Gastrocnemius medialis (tissue), 4 donors: ENCODE data around the gene ZC3H7B.

Source experiments
- POLR2A ChIP-seq, 2 donors: fragments of 450-650 bp; IDR thresholded peaks; one replicate each; pipeline ENCODE4 v1.6.1; 2017; ENCODE audit warnings: antibody characterized with exemption in 2 of 2, mild to moderate bottlenecking in 2 of 2, moderate library complexity in 2 of 2
- TF ChIP-seq, protein P1 (sequence below), 5 experiments: fragments of 450-650 bp in 3 of 5; fragments of 200-600 bp in 2 of 5; sonication (generic) in 2 of 5; IDR thresholded peaks in 4 of 5; conservative IDR thresholded peaks in 1 of 5; 1 replicate in 4 of 5; 2 replicates in 1 of 5; pipeline ENCODE4 v1.5.1; 2016 to 2019; ENCODE audit warnings: antibody characterized with exemption in 5 of 5, mild to moderate bottlenecking in 3 of 5, moderate library complexity in 3 of 5

DNA sequence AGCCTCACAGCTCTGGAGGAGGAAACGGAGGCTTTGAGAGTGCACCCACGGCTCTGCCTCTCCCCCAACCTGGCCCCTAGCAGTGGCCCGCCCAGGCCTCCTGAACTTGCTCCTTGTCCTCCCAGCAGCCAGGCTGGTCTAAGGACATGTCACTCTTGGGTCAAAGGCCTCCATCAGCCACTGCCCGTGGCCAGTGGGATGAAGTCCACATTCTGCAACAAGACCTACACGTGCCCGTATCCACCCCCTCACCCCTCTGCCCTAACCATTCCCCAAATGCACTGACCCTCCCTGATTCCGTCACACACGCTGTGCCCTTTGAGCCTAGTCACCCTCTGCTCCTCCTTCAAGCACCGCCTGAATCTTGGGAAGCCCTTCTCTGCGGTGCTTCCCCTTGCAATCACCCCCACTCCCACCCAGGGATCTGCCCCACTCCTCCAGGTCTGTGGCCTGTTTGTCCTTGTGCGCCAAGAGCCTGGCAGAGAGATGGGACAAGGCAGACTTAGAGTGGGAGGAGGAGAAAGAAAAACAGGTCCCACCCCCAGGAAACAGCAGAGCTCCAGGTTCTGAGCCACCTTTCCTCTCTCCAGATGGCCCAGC lies 43.0 kb downstream of the ZC3H7B start:
- TF ChIP-seq, protein P1, sequence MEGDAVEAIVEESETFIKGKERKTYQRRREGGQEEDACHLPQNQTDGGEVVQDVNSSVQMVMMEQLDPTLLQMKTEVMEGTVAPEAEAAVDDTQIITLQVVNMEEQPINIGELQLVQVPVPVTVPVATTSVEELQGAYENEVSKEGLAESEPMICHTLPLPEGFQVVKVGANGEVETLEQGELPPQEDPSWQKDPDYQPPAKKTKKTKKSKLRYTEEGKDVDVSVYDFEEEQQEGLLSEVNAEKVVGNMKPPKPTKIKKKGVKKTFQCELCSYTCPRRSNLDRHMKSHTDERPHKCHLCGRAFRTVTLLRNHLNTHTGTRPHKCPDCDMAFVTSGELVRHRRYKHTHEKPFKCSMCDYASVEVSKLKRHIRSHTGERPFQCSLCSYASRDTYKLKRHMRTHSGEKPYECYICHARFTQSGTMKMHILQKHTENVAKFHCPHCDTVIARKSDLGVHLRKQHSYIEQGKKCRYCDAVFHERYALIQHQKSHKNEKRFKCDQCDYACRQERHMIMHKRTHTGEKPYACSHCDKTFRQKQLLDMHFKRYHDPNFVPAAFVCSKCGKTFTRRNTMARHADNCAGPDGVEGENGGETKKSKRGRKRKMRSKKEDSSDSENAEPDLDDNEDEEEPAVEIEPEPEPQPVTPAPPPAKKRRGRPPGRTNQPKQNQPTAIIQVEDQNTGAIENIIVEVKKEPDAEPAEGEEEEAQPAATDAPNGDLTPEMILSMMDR (IDR thresholded peaks at IDR 0.05 in 4 of 5, conservative IDR thresholded peaks at IDR 0.05 in 1 of 5) = no peak
- TF ChIP-seq POLR2A (IDR thresholded peaks at IDR 0.05) = no peak
